GM12891 (cell line): ENCODE results near the gene NR5A2.

Experiments used
- POLR2A ChIP-seq: IDR thresholded peaks from 2 replicates; pipeline ENCODE4 v1.6.1; 2011; ENCODE audit warnings: low read depth, low read length, control low read depth
- POLR2AphosphoS5 ChIP-seq: IDR thresholded peaks from 2 replicates; pipeline ENCODE4 v1.6.1; 2011; ENCODE audit warnings: low read depth, low read length, control low read depth
- SPI1 ChIP-seq: IDR thresholded peaks from 2 replicates; pipeline ENCODE4 v1.6.1; 2011; ENCODE audit warnings: low read depth, low read length, control low read depth
- TAF1 ChIP-seq: IDR thresholded peaks from 2 replicates; pipeline ENCODE4 v1.6.1; 2011; ENCODE audit warnings: low read depth, low read length, control low read depth

- TF ChIP-seq SPI1 (no peak), POLR2A (no peak), POLR2AphosphoS5 (no peak), TAF1 (no peak)
These were observed 130.2 kb downstream of the NR5A2 start for GRCh38 chr1:200157715-200158114.
